Urothelium cell line (cell line): ENCODE results near the gene CCDC184.
"Not testable (repeated sequence)": the region's sequence is repeated elsewhere in the genome, so short reads cannot be mapped to it uniquely, and the experiment has no call there.

Source experiments
- DNase-seq: peaks from one replicate; pipeline ENCODE4 v3.0.0; 2011; ENCODE audit warnings: low spot score, mixed read lengths
- FAIRE-seq: peaks from 2 replicates; lab custom pipeline; 2011; peaks lifted over from hg19 to GRCh38; lab: Jason Lieb, UNC

The CCDC184 gene

GRCh38 chr12:48201516-48201915 lies 18.1 kb downstream of the CCDC184 start:
- DNase-seq (no peak), FAIRE-seq (no peak)

GRCh38 chr12:48202766-48203165 lies 19.3 kb downstream of the CCDC184 start:
- FAIRE-seq (no peak), DNase-seq (no peak)

- no peak for DNase-seq
- no peak for FAIRE-seq
These were observed 19.7 kb downstream of the CCDC184 start, which contains the start of gene OR10AD1 for GRCh38 chr12:48203192-48203591. Gene OR10AD1 (minus strand): TSS chr12:48203292. CDS start chr12:48203292, 0 bp downstream.

GRCh38 chr12:48209495-48209894 lies 26.1 kb downstream of the CCDC184 start:
- not testable (repeated sequence) for DNase-seq, FAIRE-seq

- FAIRE-seq, result no peak
- no peak for DNase-seq
These were observed 33.3 kb downstream of the CCDC184 start for GRCh38 chr12:48216785-48217184.

- no peak for FAIRE-seq
These were observed 36.2 kb downstream of the CCDC184 start for GRCh38 chr12:48219631-48220030.

GRCh38 chr12:48220701-48221100 lies 37.3 kb downstream of the CCDC184 start:
- no peak for FAIRE-seq

More at GRCh38 chr12:48219631-48220030, 36.2 kb downstream of the CCDC184 start:
- DNase-seq, result no peak

GRCh38 chr12:48221645-48222044 lies 38.2 kb downstream of the CCDC184 start:
- FAIRE-seq (no peak), DNase-seq (no peak)

More at GRCh38 chr12:48220701-48221100, 37.3 kb downstream of the CCDC184 start:
- no peak for DNase-seq

GRCh38 chr12:48224533-48224932 lies 41.1 kb downstream of the CCDC184 start:
- DNase-seq, FAIRE-seq: not testable (repeated sequence)

GRCh38 chr12:48231169-48231958 lies 47.9 kb downstream of the CCDC184 start:
- FAIRE-seq, DNase-seq: not testable (repeated sequence)
